Activated CD4-positive, alpha-beta T cell treated with anti-CD3 and anti-CD28 coated beads, Interleukin-2, amount 10 ng/mL, durations not matched to agents 7 days and 5 days (primary cell): Measurements from ENCODE around the gene SLC6A12. TPM values are rescaled to one million over a fixed set of nuclear protein-coding genes. Genes with fewer than 3 reads are reported as not detected.

Source experiments
- CTCF ChIA-PET: fragments of 350-600 bp; sonication (Branson Sonifier 250); formaldehyde crosslinking; loops from one replicate; lab custom pipeline; 2021; ENCODE audit warnings: antibody characterized with exemption; lab: Charles Lee
- POLR2A ChIA-PET: fragments of 350-600 bp; sonication (Branson Sonifier 250); formaldehyde crosslinking; loops from one replicate; lab custom pipeline; 2021; ENCODE audit warnings: antibody characterized with exemption; lab: Charles Lee
- DNase-seq: peaks from one replicate; pipeline ENCODE4 v3.0.0-alpha.2; 2020
- H3K27ac Mint-ChIP-seq: one replicate; pipeline ENCODE4 v1.8.0; 2021; ENCODE audit warnings: mild to moderate bottlenecking, moderate library complexity, mixed read lengths
- H3K27me3 Mint-ChIP-seq: one replicate; pipeline ENCODE4 v1.8.0; 2021; ENCODE audit warnings: mixed read lengths
- H3K36me3 Mint-ChIP-seq: one replicate; pipeline ENCODE4 v1.8.0; 2021; ENCODE audit warnings: low read depth, mixed read lengths
- H3K4me1 Mint-ChIP-seq: one replicate; pipeline ENCODE4 v1.8.0; 2021; ENCODE audit warnings: mixed read lengths
- H3K4me3 Mint-ChIP-seq: one replicate; pipeline ENCODE4 v1.8.0; 2021; ENCODE audit warnings: mild to moderate bottlenecking, moderate library complexity, mixed read lengths
- H3K9me3 Mint-ChIP-seq: one replicate; pipeline ENCODE4 v1.8.0; 2021; ENCODE audit warnings: mixed read lengths
- total RNA-seq, 2 experiments: library from RNA; stranded (reverse); gene quantifications; one replicate each; pipeline ENCODE4 v1.2.3, GENCODE V29; 2021

The SLC6A12 gene
- total RNA-seq, 2 experiments from 2014 or later: not detected

GRCh38 chr12:232731-233614 is 19.0 kb upstream of the SLC6A12 start:
- H3K27me3 Mint-ChIP-seq: no peaks in the 10 kb centered on the region
- ChIA-PET CTCF (interaction anchor here (0.5 to 1.7 kb wide), 2 partner anchors 13 to 992 kb away, joined by 3 to 6 read pairs; no protein-coding TSS in a partner anchor), POLR2A (interaction anchor here (0.6 kb wide), 1 partner anchor 61 kb away, joined by 3 read pairs; no protein-coding TSS in a partner anchor)
- peaks cover 14% of the 10 kb centered on the region for H3K9me3 Mint-ChIP-seq
- no peaks in the 10 kb centered on the region for H3K4me1 Mint-ChIP-seq
- H3K27ac Mint-ChIP-seq: no peak overlapping the region
- DNase-seq: no peak
- H3K4me3 Mint-ChIP-seq: no peak overlapping the region
- peaks cover 2% of the 10 kb centered on the region for H3K36me3 Mint-ChIP-seq

- peaks cover 7% of the 10 kb centered on the region for H3K9me3 Mint-ChIP-seq
- CTCF ChIA-PET: no interaction called here
- no peak overlapping the region for H3K4me3 Mint-ChIP-seq
- POLR2A ChIA-PET: no interaction called here
- H3K36me3 Mint-ChIP-seq: peaks cover 2% of the 10 kb centered on the region
- no peaks in the 10 kb centered on the region for H3K4me1 Mint-ChIP-seq
- no peak for DNase-seq
- H3K27me3 Mint-ChIP-seq: no peaks in the 10 kb centered on the region
- H3K27ac Mint-ChIP-seq: no peak overlapping the region
Measured at GRCh38 chr12:230925-231671, 17.1 kb upstream of the SLC6A12 start.

GRCh38 chr12:229441-230191 is 15.7 kb upstream of the SLC6A12 start:
- H3K4me1 Mint-ChIP-seq: no peaks in the 10 kb centered on the region
- no peak for DNase-seq
- H3K27me3 Mint-ChIP-seq: no peaks in the 10 kb centered on the region
- H3K27ac Mint-ChIP-seq: no peak overlapping the region
- H3K4me3 Mint-ChIP-seq: no peak overlapping the region
- POLR2A ChIA-PET: no interaction called here
- CTCF ChIA-PET: no interaction called here
- no peaks in the 10 kb centered on the region for H3K36me3 Mint-ChIP-seq
- H3K9me3 Mint-ChIP-seq: no peaks in the 10 kb centered on the region

GRCh38 chr12:228846-229200 is 14.9 kb upstream of the SLC6A12 start:
- CTCF ChIA-PET: no interaction called here
- Mint-ChIP-seq H3K4me3 (no peak overlapping the region), H3K27ac (no peak overlapping the region), H3K4me1 (no peaks in the 10 kb centered on the region), H3K36me3 (no peaks in the 10 kb centered on the region), H3K27me3 (no peaks in the 10 kb centered on the region), H3K9me3 (no peaks in the 10 kb centered on the region)
- POLR2A ChIA-PET: no interaction called here
- DNase-seq: no peak

- no peak for DNase-seq
- no peaks in the 10 kb centered on the region for H3K27me3 Mint-ChIP-seq
- H3K4me1 Mint-ChIP-seq: no peaks in the 10 kb centered on the region
- ChIA-PET POLR2A (no interaction called here), CTCF (no interaction called here)
- no peaks in the 10 kb centered on the region for H3K9me3 Mint-ChIP-seq
- H3K36me3 Mint-ChIP-seq: no peaks in the 10 kb centered on the region
- no peak overlapping the region for H3K27ac Mint-ChIP-seq
- H3K4me3 Mint-ChIP-seq: no peak overlapping the region
Measured at GRCh38 chr12:227923-228845, 14.2 kb upstream of the SLC6A12 start.

GRCh38 chr12:227286-227915 is 13.4 kb upstream of the SLC6A12 start:
- no peaks in the 10 kb centered on the region for H3K4me1 Mint-ChIP-seq
- H3K9me3 Mint-ChIP-seq: no peaks in the 10 kb centered on the region
- ChIA-PET POLR2A (no interaction called here), CTCF (interaction anchor here (0.6 kb wide), 1 partner anchor 9 kb away, joined by 5 read pairs; no protein-coding TSS in a partner anchor)
- H3K36me3 Mint-ChIP-seq: no peaks in the 10 kb centered on the region
- no peak for DNase-seq
- no peak overlapping the region for H3K4me3 Mint-ChIP-seq
- H3K27ac Mint-ChIP-seq: no peak overlapping the region
- no peaks in the 10 kb centered on the region for H3K27me3 Mint-ChIP-seq

GRCh38 chr12:226401-226800 is 12.4 kb upstream of the SLC6A12 start:
- no peaks in the 10 kb centered on the region for H3K36me3 Mint-ChIP-seq
- ChIA-PET POLR2A (no interaction called here), CTCF (no interaction called here)
- H3K4me1 Mint-ChIP-seq: no peaks in the 10 kb centered on the region
- H3K27ac Mint-ChIP-seq: no peak overlapping the region
- no peak overlapping the region for H3K4me3 Mint-ChIP-seq
- DNase-seq: no peak
- no peaks in the 10 kb centered on the region for H3K27me3 Mint-ChIP-seq
- no peaks in the 10 kb centered on the region for H3K9me3 Mint-ChIP-seq

GRCh38 chr12:225012-225411 is 11.1 kb upstream of the SLC6A12 start:
- POLR2A ChIA-PET: no interaction called here
- DNase-seq: no peak

GRCh38 chr12:224330-224729 is 10.4 kb upstream of the SLC6A12 start:
- no peaks in the 10 kb centered on the region for H3K27me3 Mint-ChIP-seq

More at GRCh38 chr12:225012-225411, 11.1 kb upstream of the SLC6A12 start:
- Mint-ChIP-seq H3K9me3 (no peaks in the 10 kb centered on the region), H3K4me3 (no peak overlapping the region), H3K4me1 (no peaks in the 10 kb centered on the region), H3K27ac (no peak overlapping the region), H3K36me3 (no peaks in the 10 kb centered on the region), H3K27me3 (no peaks in the 10 kb centered on the region)
- CTCF ChIA-PET: no interaction called here

GRCh38 chr12:223841-224240 is 9.9 kb upstream of the SLC6A12 start:
- Mint-ChIP-seq H3K4me1 (no peaks in the 10 kb centered on the region), H3K36me3 (no peaks in the 10 kb centered on the region), H3K27me3 (no peaks in the 10 kb centered on the region), H3K27ac (no peak overlapping the region), H3K9me3 (no peaks in the 10 kb centered on the region), H3K4me3 (no peak overlapping the region)
- ChIA-PET POLR2A (no interaction called here), CTCF (no interaction called here)
- DNase-seq: no peak

More at GRCh38 chr12:224330-224729, 10.4 kb upstream of the SLC6A12 start:
- Mint-ChIP-seq H3K27ac (no peak overlapping the region), H3K9me3 (no peaks in the 10 kb centered on the region), H3K36me3 (no peaks in the 10 kb centered on the region), H3K4me3 (no peak overlapping the region), H3K4me1 (no peaks in the 10 kb centered on the region)
- POLR2A ChIA-PET: no interaction called here
- no peak for DNase-seq
- CTCF ChIA-PET: no interaction called here

GRCh38 chr12:221736-222135 is 7.8 kb upstream of the SLC6A12 start:
- POLR2A ChIA-PET: no interaction called here
- CTCF ChIA-PET: interaction anchor here (0.9 kb wide), 1 partner anchor 18 kb away, joined by 3 read pairs; no protein-coding TSS in a partner anchor
- H3K27ac Mint-ChIP-seq: no peak overlapping the region
- no peak overlapping the region for H3K4me3 Mint-ChIP-seq
- H3K27me3 Mint-ChIP-seq: no peaks in the 10 kb centered on the region
- no peak for DNase-seq
- no peaks in the 10 kb centered on the region for H3K4me1 Mint-ChIP-seq
- H3K36me3 Mint-ChIP-seq: no peaks in the 10 kb centered on the region
- H3K9me3 Mint-ChIP-seq: no peaks in the 10 kb centered on the region
